ENCODE results near the gene CD2BP2. TPM values are rescaled to one million over a fixed set of nuclear protein-coding genes. Genes with fewer than 3 reads are reported as not detected.

CD2BP2 gene
- total and polyA plus RNA-seq, 2 of the 13 experiments (the other 11 are each of a cell fraction or from before 2014, with no cell fraction given), result 24.9 to 54.6 TPM

DNA sequence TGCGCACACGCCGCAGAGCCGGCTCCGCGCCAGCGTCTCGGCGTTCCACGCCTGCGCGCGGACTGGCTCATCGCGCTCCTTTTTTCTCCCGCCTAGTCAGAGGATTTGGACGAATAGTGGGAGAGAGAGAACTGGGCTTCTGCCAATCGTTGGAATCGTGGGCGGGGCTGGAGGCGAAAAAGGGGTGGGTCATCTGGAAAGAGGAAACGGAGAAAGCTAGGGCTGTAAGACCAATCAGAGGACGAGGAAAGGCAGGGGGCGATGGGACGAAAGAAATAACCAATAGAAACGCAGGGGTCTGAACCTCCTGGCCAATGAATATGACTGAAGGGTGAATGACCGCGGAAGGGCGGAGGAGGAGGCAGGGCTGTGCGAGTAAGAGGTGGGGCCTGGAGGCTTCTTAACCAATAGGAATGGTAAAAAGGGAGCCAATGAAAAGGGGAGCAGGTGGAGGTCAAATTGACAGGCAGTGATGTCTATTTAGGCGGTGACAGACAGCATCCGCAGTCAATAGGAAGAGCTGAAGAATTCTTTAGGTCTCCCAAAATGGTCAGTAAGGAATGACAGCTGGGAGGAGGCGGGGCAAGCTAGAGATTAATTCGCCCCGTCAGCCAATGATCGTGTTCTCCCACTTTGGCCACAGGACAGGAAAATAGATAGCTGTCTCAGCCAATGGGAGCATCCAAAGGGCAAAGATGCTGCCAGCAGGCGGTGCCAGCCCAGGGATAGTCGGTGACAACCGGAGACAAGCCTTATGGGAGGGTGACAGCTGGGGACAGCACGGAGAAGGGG is 15.5 kb upstream of the CD2BP2 start, which contains the start of gene TBC1D10B (continued):
- TF ChIP-seq ZNF782 (CRISPR knock-in tag; IDR thresholded peaks at IDR 0.05; ENCODE audit: borderline replicate concordance) (no peak), POLR2AphosphoS2 (IDR thresholded peaks at IDR 0.05; ENCODE audit: low read depth, low read length) (no peak), DNMT1 (CRISPR knock-in tag; IDR thresholded peaks at IDR 0.05) (no peak), ZNF512 (CRISPR knock-in tag; IDR thresholded peaks at IDR 0.05) (no peak), YEATS2 (CRISPR knock-in tag; IDR thresholded peaks at IDR 0.05; ENCODE audit: borderline replicate concordance) (peak; percentile 62; the same call in 1 of the 2 replicates), ZNF331 (CRISPR knock-in tag; IDR thresholded peaks at IDR 0.05) (no peak), JUNB (CRISPR knock-in tag; IDR thresholded peaks at IDR 0.05; ENCODE audit: borderline replicate concordance) (no peak), IKZF1 (IDR thresholded peaks at IDR 0.05) (no peak), ZNF724P (CRISPR knock-in tag; IDR thresholded peaks at IDR 0.05; ENCODE audit: borderline replicate concordance) (no peak), MED1 (CRISPR knock-in tag; IDR thresholded peaks at IDR 0.05) (peak; percentile 58; the same call in 1 of the 2 replicates), RFX5 (IDR thresholded peaks at IDR 0.05; ENCODE audit: low read depth, low read length) (peak; percentile 65), NFKB2 (CRISPR knock-in tag; IDR thresholded peaks at IDR 0.05; ENCODE audit: borderline replicate concordance) (no peak), ZNF572 (CRISPR knock-in tag; IDR thresholded peaks at IDR 0.05) (no peak), ZSCAN20 (CRISPR knock-in tag; IDR thresholded peaks at IDR 0.05; ENCODE audit: borderline replicate concordance) (no peak), DDIT3 (CRISPR knock-in tag; IDR thresholded peaks at IDR 0.05) (no peak), ZNF761 (CRISPR knock-in tag; conservative IDR thresholded peaks at IDR 0.05) (no peak), ZNF503 (CRISPR knock-in tag; IDR thresholded peaks at IDR 0.05) (no peak), TP53 (CRISPR knock-in tag; conservative IDR thresholded peaks at IDR 0.05) (no peak), ZNF562 (CRISPR knock-in tag; IDR thresholded peaks at IDR 0.05; ENCODE audit: borderline replicate concordance) (no peak), GZF1 (CRISPR knock-in tag; IDR thresholded peaks at IDR 0.05) (no peak), ZNF549 (CRISPR knock-in tag; IDR thresholded peaks at IDR 0.05) (no peak), SMARCE1 (IDR thresholded peaks at IDR 0.05; ENCODE audit: borderline replicate concordance) (no peak), GLI4 (CRISPR knock-in tag; IDR thresholded peaks at IDR 0.05; ENCODE audit: borderline replicate concordance) (no peak), YY1 (IDR thresholded peaks at IDR 0.05; ENCODE audit: insufficient read depth, insufficient replicate concordance, low read depth, low read length) (peak; percentile 32)
- TF ChIP-seq, protein P1, sequence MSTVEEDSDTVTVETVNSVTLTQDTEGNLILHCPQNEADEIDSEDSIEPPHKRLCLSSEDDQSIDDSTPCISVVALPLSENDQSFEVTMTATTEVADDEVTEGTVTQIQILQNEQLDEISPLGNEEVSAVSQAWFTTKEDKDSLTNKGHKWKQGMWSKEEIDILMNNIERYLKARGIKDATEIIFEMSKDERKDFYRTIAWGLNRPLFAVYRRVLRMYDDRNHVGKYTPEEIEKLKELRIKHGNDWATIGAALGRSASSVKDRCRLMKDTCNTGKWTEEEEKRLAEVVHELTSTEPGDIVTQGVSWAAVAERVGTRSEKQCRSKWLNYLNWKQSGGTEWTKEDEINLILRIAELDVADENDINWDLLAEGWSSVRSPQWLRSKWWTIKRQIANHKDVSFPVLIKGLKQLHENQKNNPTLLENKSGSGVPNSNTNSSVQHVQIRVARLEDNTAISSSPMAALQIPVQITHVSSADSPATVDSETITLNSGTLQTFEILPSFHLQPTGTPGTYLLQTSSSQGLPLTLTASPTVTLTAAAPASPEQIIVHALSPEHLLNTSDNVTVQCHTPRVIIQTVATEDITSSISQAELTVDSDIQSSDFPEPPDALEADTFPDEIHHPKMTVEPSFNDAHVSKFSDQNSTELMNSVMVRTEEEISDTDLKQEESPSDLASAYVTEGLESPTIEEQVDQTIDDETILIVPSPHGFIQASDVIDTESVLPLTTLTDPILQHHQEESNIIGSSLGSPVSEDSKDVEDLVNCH (CRISPR knock-in tag; IDR thresholded peaks at IDR 0.05), result no peak
